HG03097 (cell line): ENCODE results near the gene CFAP61.

Source experiments
- ATAC-seq: cut with Tn5 transposase; IDR thresholded peaks from one replicate; pipeline ENCODE4 v1.9.1; 2021; ENCODE audit not compliant: unreplicated experiment, low FRiP score

CFAP61 gene

GRCh38 chr20:20358801-20359200, 306.5 kb downstream of the CFAP61 start:
- ATAC-seq, result no peak

- ATAC-seq, result no peak
Observed at GRCh38 chr20:20359628-20360027, 307.3 kb downstream of the CFAP61 start.

- peak; percentile 61 for ATAC-seq
Observed at GRCh38 chr20:20360464-20360863, 308.1 kb downstream of the CFAP61 start.

- ATAC-seq, result no peak
Observed at GRCh38 chr20:20362774-20363433, 310.6 kb downstream of the CFAP61 start.

- ATAC-seq, result no peak
Observed at GRCh38 chr20:20363434-20363798, 311.1 kb downstream of the CFAP61 start.

GRCh38 chr20:20363799-20364592, 311.7 kb downstream of the CFAP61 start:
- no peak for ATAC-seq

- no peak for ATAC-seq
Observed at GRCh38 chr20:20364593-20365479, 312.5 kb downstream of the CFAP61 start.

- no peak for ATAC-seq
Observed at GRCh38 chr20:20365480-20366161, 313.3 kb downstream of the CFAP61 start.

GRCh38 chr20:20366551-20366875, 314.2 kb downstream of the CFAP61 start:
- ATAC-seq, result no peak

- ATAC-seq, result no peak
Observed at GRCh38 chr20:20366876-20367574, 314.7 kb downstream of the CFAP61 start.

GRCh38 chr20:20367575-20368417, 315.5 kb downstream of the CFAP61 start, which contains the start of gene INSM1:
TSS of gene INSM1 (plus strand) at chr20:20368104. CDS start at chr20:20368268, 164 bp downstream.
- no peak for ATAC-seq

GRCh38 chr20:20368418-20369249, 316.3 kb downstream of the CFAP61 start:
- no peak for ATAC-seq

- no peak for ATAC-seq
Observed at GRCh38 chr20:20369250-20370093, 317.1 kb downstream of the CFAP61 start.

- no peak for ATAC-seq
Observed at GRCh38 chr20:20370094-20370575, 317.8 kb downstream of the CFAP61 start.

GRCh38 chr20:20371083-20371482, 318.8 kb downstream of the CFAP61 start:
- no peak for ATAC-seq

- ATAC-seq, result no peak
Observed at GRCh38 chr20:20371681-20372080, 319.3 kb downstream of the CFAP61 start.

- ATAC-seq, result no peak
Observed at GRCh38 chr20:20373091-20373571, 320.8 kb downstream of the CFAP61 start.
